Esophagus squamous epithelium (tissue), 4 donors: ENCODE data around the gene IL13.

Experiments
- POLR2A ChIP-seq, 4 donors: fragments of 450-650 bp; IDR thresholded peaks; one replicate each; pipeline ENCODE4 v1.6.1; 2017; ENCODE audit warnings: antibody characterized with exemption in 4 of 4, mild to moderate bottlenecking in 4 of 4, moderate library complexity in 3 of 4
- TF ChIP-seq, protein P1 (sequence below), 6 experiments: fragments of 450-650 bp in 4 of 6; fragments of 200-600 bp in 2 of 6; sonication (generic) in 2 of 6; IDR thresholded peaks; one replicate each; pipeline ENCODE4 v1.5.1; 2016 to 2019; ENCODE audit warnings: antibody characterized with exemption in 6 of 6, mild to moderate bottlenecking in 4 of 6, moderate library complexity in 4 of 6

DNA sequence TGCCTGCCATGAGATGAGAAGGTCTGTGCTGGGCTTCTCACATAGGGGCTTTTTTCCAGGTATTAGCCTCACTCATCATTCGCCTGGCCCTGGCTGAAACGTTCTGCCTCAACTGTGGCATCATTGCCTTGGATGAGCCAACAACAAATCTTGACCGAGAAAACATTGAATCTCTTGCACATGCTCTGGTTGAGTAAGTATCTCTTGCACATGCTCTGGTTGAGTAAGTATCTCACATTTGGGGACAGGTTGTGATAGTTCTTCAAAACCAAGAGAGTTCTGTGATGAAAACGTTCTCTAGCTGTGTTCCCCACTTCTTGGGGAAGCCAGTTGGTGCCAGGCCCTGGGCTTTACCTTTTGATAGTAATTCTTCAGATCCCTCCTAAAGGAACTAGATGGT is 17.4 kb upstream of the IL13 start:
- TF ChIP-seq, protein P1, sequence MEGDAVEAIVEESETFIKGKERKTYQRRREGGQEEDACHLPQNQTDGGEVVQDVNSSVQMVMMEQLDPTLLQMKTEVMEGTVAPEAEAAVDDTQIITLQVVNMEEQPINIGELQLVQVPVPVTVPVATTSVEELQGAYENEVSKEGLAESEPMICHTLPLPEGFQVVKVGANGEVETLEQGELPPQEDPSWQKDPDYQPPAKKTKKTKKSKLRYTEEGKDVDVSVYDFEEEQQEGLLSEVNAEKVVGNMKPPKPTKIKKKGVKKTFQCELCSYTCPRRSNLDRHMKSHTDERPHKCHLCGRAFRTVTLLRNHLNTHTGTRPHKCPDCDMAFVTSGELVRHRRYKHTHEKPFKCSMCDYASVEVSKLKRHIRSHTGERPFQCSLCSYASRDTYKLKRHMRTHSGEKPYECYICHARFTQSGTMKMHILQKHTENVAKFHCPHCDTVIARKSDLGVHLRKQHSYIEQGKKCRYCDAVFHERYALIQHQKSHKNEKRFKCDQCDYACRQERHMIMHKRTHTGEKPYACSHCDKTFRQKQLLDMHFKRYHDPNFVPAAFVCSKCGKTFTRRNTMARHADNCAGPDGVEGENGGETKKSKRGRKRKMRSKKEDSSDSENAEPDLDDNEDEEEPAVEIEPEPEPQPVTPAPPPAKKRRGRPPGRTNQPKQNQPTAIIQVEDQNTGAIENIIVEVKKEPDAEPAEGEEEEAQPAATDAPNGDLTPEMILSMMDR (IDR thresholded peaks at IDR 0.05): no peak
- TF ChIP-seq POLR2A (IDR thresholded peaks at IDR 0.05): no peak
